ENCODE measurements around the gene PEX12.
A peak's percentile ranks its signal among the peaks of the same experiment; 100 is the strongest.
"Not testable (repeated sequence)": the region's sequence is repeated elsewhere in the genome, so short reads cannot be mapped to it uniquely, and the experiment has no call there.

PEX12 gene

DNA sequence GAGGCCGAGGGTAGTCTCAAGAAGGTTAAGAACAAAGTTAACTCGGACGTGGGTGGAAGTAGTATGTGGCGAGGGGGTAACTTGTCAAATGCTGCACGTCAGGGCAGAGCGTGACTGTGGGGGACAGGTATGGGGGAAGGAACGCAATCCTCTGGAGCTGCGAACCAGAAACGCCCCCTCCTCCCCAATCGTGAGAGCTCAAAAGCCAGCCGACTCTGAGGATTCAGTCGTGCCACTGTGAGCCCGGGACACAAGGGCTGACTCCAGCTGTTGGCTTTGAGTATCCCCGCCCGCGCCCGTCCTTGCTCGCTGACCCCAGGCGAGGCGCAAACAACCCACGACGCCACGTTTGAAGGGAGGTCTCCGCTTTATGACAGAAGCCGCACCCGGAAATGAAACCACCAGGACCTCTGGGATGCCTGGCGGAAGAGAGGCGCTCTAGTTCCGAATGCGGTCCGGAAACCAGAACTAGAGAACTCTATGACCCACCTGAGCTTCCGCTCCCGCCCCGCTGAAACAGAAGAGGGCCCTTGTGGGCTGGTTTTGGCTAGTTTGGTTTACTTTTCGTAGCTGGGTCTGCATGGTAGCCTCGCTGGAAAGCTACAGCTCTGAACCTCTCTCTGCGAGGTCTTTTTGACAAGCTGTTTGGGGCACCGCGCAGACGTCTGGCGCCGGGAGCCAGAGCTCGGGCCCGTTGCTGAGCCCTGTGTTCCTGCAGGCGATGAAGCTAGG lies at the start of gene PEX12:
PEX12 (minus strand) TSS at position 375 of the 732 bp plus-strand sequence. CDS start 550 bp downstream, outside the sequence.
- peak; percentile 94 for DNase-seq

DNA sequence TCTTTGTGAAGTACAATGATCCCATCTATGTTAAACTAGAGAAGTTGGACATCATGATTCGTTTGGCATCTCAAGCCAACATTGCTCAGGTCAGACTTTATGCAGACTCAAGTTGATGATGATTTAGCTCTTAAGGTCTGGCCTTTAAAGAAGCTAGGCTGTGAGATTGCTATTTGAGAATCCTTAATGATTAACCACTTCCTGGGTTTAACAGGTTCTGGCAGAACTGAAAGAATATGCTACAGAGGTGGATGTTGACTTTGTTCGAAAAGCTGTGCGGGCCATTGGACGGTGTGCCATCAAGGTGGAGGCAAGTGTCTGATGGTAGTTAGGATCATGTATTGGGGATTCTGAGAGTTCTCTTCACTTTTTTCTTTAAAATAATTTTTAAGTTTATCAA lies 49.0 kb upstream of the PEX12 start:
- no peak for DNase-seq

DNA sequence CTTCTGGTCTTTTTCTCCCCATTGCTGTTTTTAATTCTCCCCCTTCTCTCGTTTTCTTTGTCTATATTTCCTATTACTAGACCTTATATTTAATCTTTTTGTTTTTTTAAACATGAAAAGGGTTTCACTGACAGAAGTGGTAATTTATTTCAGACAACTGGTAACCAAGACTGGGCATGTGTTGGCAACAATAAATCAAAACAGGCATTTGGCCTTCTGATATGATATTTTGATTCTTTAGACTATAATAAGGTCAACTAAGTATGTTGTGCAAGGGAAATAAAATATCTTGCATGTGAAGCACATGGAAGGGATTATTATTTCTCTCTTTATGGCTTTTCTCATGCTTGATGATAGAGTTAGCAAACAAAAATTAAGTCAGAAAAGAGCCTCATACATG lies 43.4 kb upstream of the PEX12 start:
- no peak for DNase-seq

DNA sequence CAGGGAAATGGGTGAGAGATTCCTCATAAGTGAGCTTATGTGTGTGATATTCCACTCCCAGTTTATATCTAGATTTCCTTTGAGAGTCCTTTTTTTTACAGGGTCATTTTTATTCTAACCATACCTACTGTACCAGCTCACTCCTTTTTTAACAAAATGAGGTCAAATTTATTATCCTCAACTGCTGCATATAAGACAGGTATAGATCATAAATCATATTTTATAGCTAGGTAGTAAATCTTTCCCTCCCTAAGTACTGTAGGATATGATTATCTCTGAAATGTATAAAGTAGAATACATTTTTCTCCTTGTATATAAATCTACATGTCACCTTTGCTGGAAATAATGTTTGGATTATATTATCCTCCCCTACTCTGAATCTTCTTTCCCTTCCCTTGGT lies 40.3 kb upstream of the PEX12 start:
- DNase-seq, result no peak

DNA sequence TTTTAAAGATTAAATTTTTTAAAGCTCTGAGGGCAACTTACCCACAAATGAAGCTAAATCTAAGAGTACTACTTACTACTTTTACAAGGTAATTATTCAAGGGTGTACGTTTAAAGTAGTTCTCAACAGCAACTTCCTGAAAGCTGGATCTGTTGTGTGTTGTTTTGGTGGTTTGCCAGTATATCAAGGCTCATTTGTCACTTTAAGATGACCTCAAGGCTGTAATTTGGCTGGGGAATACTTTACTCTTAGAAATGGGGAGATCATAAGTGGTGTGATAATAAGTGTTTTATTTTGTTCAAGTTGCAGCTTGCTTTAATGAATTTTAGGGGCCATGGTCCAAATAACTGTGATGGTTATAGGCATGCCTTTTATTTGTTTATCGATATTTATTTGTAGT lies 39.1 kb upstream of the PEX12 start:
- DNase-seq, result no peak

DNA sequence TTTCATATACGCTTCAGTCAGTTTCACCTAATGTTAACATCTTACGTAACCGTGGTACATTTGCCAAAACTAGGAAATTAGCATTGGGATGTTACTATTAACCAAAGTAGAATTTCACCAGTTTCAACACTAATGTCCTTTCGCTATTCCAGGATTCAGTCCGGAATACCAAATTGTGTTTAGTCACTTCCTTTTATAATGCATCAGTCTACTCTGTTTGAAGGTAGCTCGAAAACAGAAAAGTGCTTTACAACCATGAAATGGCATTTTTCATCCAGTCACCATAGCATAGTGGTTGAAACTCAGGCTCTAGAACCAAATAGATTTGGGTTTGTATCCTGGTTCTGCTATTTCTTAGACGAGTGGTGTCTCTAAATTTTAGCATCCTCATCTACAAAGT lies 38.2 kb upstream of the PEX12 start:
- no peak for DNase-seq

DNA sequence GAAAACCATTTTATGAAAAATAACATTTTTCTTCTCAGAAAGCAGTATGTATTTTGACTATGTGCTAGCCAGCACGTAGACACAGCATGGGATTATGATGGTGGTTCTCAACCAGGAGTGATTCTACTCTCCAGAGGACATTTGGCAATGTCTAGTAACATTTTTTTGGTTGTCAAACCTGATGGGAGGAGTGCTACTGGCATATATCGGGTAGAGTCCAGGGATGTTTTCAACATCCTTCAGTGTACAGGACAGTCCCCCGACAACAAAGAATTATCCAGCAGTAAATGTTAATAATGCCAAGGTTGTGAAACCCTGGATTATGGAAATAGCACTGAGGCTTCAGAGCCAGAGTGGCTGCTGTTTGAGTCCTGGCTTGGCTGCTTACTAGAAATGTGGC lies 36.4 kb upstream of the PEX12 start:
- DNase-seq, result no peak

DNA sequence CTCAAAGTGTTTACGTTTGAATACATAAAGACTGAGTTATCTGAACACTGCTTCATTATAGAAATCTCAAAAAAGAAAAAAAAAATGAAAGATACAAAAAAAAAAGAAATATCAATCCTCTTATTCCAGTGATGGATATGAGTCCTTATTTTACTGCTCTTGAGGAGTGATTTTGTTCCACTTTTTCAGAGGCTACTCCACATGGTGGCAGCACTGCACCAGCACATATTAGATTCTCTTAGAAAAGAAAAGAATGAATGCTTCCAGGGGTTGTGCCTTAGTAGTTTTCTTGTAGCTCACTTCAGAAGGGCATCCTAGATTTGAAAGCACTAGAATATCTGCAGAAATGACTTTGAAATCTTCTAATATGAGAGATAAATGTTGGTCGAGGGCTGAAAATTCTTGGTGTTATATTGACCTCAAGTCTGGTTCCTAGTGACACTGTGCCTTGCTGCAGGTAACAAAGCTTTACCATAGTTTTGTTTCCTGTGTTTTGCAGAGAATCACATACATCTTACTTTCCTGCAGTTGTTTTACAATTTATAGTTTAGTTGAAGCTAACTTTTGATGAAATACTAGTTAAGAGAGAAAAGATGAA lies 34.7 kb upstream of the PEX12 start:
- DNase-seq, result peak; percentile 29

DNA sequence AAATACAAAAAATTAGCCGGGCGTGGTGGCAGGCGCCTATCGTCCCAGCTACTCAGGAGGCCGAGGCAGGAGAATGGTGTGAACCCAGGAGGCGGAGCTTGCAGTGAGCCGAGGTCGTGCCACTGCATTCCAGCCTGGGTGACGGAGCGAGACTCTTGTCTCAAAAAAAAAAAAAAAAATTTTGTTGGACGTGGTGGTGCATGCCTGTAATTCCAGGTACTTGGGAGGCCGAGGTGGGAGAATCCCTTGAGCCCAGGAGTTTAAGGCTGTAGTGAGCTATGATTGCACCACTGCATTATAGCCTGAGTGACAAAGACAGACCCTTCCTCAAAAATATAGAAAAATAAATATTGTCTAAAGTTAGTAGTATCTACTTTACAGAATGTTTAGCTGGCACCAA lies 32.4 kb upstream of the PEX12 start:
- not testable (repeated sequence) for DNase-seq

DNA sequence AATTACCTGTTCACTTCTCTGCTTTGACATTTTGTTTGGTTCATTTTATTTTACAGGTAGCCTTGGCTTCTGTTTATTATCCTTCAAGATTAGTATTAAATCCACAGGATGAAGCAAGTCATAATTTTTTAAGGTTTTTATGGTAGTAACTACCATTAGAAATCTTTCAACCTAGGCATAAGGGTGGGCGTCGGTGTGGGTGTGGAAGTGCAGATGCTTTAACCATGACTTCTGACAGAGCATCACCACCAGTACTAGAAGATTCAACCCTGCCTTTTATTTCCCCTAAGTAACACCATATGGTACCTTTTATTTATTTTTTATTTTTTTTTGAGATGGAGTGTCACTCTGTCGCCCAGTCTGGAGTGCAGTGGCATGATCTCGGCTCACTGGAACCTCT lies 31.5 kb upstream of the PEX12 start:
- no peak for DNase-seq

DNA sequence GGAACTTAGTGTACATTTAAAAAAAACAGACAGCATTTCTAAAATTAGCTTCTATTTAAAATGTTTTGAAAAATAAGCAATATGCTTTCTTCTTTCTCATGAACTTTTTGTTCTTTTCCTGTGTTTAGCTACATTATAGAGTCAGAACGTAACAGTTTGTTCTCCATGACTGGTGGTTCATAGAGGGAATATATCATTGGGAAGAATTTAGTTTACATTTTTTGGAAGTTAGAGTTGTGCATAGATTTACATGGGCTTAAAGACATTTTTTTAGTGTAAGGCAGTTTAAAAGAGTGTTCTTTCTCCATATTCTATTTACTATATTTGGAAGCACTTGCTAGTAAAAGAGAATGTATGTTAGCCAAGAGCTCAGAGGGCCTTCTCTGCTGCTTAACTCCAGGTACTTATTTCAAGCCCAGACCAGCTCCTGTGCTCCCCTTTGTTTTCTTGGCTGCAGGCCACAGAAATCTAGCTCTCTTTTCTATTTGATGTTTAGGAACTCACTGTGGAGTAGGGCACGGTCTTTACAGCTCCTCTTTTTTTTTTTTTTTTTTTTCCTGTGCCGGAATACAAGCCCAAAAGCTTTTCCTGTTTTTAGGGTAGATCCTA lies 29.0 kb upstream of the PEX12 start:
- DNase-seq, result no peak

DNA sequence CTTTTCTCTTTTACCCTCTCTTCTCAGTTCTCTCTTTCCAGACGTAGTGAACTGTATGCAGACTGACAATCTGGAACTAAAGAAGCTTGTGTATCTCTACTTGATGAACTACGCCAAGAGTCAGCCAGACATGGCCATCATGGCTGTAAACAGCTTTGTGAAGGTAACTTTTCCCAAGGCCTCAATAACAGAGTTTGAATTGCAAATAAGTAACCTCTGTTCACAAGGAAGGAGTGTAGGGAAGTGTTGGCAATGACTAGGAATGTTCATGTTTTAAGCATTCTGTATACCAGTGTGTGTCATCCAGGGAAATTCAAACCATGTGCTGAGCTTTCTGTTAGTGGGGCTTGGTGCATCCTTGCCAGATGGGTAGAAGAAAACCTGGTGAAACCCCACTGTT lies 27.3 kb upstream of the PEX12 start:
- no peak for DNase-seq

DNA sequence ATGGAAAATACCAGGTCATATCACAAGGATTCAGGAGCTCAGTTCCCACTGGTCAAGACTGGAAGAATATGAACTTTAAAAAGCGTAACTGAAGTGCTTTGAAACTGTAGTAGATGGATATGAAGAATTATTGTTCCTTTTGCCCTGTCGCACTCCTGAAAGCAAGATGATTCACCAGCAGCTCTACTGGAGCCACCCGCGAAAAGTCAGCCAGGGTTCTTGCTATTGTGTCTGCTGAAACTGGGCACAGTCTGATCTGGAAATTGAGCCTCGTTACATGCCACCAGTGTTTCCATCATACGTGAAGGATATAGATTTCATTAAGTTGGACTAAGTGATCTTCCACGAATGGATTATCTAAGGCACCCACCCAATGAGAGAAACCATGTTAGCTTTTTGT lies 25.3 kb upstream of the PEX12 start:
- no peak for DNase-seq

DNA sequence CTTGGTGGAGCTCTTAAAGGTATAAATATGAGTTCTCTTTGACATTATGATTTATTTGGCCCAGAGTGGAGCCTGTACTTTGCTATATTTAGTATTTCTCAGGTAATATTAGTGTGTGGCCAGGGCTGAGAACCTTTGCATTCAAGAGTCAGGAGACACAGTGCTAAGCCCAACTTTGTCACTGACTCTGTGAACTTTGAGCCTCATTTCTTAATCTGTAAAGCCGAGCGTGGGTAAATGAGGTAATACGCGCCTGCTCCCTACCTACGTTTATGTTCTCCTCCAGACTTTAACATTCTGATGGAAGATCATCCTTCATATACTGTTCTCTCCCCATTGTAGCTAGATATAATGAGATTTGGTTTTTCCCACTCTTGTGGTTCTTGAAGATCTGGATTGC lies 19.2 kb upstream of the PEX12 start:
- DNase-seq, result no peak

DNA sequence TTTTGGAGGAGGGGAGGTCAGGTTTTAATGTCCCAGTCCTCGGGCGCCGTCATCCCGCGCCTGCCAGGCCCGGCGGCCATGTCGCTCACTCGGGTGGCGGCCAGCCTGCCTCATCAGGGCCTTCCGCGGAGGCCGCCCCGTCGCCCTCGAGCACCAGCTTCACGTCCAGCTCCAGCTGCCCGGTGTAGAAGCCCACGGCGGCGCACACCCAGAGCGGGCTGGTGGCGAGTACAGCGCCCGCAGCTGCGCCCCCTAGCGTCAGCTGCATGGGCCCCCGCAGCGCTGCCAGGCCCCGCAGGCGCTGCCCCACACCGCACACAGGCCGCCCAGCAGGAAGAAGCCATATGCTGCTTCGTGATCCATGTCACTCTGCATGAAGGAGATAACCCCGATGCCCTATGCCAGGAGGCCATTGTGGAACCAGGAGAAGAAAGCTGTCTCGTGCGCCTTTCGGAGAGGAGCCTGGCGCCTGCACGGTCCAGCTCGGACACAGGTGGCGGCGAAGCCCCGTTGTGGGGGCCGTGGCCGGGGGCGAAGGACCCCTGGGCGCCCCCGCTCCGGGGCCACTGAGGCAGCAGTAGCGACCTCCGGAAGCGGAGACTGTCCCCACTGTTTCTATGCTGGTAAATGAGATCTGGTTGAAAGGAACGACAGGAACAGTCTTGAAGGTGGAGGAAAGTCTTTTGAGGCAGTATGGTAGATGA lies 18.3 kb upstream of the PEX12 start:
- no peak for DNase-seq

DNA sequence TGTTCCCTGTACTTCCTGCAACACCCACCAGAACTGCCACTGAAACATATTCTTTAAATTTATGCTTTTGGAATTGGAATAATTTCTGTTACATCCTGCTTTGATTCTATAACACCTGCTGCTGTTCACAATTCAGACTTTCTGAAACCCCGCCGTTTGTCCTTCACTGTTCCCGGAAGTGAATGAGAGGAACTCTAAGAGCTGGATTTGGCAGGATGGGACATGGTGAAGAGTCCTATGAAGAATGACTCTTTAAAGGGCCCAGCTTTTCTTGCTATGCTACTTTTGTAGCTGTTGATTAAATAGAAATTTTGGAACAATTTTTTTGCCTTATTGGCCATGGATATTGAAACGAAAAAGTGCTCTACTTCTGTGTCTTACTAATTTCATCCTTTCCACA lies 17.7 kb upstream of the PEX12 start:
- no peak for DNase-seq

DNA sequence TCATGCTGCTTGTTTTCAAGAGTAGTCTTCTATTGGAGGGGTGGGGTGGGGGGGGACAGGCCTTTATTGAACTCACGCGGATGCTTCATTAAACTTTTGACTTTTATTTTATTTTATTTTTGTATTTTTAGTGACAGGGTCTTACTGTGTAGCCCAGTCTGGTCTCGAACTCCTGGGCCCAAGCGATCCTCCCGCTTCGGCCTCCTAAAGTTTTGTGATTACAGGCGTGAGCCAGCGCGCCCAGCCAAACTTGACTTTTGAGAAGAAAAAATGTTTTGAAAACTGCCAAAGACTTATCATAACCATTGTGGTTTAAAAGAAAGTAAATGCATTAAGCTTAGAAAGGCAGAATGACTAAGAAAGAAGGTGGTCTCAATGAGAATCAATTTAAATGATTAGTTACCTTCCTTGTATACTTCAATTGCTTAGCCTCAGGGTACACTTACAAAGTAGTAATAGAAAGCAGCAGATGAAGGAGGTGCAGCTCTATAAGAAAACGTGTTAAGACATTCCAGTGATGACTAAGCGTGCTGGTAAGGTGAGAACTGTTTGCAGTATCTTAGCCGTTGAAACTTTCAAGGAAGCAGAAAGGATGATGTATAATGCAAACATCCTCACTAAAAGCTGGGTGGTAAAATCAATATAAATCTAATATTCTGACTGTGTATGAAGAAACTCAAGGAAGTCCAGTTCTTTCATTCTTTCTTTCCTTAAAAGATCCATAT lies 10.0 kb upstream of the PEX12 start:
- DNase-seq, result peak; percentile 83

DNA sequence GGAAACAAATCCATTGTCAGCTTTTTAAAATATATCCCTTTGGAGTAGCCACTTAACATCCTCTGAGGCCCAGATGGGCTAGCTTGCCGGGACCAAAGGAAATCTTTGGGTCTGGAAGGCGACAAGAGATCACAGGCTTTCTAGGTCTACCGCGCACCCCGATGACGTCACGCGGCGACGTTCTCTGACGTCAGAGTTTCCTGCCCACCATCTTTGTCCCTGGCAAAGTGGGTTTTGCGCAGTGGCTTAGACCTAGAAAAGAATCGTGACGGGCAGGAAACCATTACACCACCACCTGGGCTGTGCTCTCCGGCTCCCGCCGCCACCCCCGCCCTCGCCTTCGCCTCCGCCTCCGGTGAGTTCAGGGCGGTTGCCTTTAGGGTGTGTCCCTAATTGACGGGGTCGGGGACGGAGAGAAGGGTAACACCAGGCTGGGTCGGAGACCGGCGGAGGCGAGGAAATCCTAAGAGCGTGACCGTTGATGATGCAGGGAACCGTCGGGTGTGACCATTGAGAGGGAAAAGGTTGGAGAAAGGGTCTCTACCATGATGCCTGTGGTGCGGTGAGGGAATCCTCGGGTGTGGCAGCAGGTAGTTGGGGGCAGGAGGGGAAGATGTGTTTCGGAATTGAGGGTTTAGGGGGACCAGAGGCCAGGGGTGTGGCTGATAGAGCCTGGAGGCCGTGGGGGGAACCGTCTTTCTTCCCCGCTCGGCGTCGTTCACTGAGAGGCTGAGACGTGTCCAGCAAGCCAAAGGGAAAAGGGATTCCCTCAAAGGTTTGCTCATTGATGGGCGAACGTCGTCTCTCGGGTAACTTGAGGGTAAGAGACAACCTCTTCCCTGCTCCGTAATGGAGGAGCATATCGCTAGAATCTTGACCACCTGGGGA lies 8.9 kb upstream of the PEX12 start, which contains the start of gene AP2B1:
AP2B1 (plus strand) TSS at position 249 of the 888 bp plus-strand sequence. CDS start 6,709 bp downstream, outside the sequence.
- DNase-seq, result peak; percentile 98

DNA sequence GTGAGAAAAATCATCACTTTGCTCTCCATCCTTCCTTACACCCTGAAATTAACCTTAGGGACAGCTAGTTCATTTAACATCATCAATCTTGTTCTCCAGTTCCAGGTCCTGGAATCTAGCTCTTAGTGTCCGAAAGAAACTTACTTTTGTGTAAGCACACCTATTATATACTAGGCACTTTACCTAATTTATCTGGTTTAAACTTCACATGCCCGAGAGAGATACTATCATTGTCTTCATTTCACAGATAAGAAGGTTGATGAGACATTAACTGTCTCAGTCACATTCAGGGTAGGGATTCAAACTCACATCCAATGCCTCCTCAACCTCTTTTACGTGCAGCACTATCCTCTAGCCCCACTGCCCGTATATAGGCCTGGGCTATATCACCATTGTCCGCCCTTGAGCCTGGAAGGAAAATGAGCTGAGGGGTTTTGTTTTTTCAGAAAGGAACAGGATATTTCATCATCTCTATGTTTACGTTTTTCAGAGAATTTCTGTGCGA lies 8.2 kb upstream of the PEX12 start:
- DNase-seq, result no peak

DNA sequence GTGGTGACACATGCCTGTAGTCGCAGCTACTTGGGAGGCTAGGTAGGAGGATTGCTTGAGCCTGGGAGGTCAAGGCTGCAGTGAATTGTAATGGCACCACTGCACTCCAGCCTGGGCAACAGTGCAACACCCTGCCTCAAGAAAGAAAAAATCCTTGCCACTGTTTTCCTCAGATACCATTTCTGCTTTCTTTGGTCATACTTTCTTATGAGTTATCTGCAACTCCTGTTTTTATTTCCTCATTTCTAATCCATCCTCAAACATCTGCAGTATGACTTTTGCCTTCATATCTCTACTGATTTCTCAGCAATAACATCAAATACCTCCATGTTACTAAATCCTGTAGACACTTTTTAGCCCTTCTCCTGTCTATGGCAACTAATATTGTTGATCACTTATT lies 5.7 kb upstream of the PEX12 start:
- no peak for DNase-seq

DNA sequence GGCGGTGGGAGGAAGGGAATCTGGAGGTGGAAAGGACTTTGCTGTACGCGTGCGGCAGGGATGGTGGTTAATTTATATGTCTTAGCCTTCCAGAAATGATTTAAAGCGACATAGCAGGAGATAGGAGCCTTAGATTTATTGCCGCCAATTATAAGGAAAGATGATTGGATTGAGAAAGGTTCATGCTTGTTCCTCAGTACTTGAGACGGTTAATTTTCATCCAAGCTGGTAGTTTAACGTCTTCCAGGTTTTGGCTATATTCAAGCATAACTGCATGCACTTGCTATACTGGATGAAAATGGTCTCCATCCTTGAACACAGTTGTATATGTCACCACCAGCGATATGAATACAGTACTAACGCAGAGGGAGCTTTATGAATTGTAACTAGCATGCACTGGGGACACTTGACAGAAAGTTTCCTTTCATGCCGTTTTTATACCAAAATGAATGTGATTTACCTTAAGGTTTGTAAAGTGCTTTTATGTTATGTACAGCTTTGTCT lies 610 bp upstream of the PEX12 start:
- DNase-seq, result peak; percentile 21

DNA sequence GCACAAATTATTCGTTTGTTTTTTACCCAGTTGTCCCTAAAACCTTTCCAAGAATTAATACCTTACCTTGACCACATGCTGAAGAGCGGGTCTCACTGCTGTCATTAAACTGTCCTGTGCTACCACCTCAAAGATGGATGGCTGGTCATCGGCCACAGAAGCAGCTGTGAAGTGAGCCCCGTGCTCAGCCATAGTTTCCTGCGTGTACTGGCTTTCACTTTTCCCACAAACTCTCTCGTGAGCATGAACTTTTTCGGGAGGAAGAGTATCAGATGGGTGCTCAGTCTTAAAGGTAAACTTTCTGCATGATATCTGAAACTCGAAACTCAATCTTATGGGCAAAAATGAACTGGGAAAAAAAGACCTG lies 558 bp downstream of the PEX12 start:
- peak; percentile 20 for DNase-seq
